ENCODE data around the gene IMP4.
"Not testable (repeated sequence)": the region's sequence is repeated elsewhere in the genome, so short reads cannot be mapped to it uniquely, and the experiment has no call there.

Gene IMP4, protein sequence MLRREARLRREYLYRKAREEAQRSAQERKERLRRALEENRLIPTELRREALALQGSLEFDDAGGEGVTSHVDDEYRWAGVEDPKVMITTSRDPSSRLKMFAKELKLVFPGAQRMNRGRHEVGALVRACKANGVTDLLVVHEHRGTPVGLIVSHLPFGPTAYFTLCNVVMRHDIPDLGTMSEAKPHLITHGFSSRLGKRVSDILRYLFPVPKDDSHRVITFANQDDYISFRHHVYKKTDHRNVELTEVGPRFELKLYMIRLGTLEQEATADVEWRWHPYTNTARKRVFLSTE

GRCh38 chr2:130342533-130343275 is at the start of gene IMP4:
TSS of gene IMP4 (plus strand) at chr2:130342897. CDS start at chr2:130342933, 36 bp downstream.
- DNase-seq (ENCODE audit: low spot score) = peak; percentile 100

DNA sequence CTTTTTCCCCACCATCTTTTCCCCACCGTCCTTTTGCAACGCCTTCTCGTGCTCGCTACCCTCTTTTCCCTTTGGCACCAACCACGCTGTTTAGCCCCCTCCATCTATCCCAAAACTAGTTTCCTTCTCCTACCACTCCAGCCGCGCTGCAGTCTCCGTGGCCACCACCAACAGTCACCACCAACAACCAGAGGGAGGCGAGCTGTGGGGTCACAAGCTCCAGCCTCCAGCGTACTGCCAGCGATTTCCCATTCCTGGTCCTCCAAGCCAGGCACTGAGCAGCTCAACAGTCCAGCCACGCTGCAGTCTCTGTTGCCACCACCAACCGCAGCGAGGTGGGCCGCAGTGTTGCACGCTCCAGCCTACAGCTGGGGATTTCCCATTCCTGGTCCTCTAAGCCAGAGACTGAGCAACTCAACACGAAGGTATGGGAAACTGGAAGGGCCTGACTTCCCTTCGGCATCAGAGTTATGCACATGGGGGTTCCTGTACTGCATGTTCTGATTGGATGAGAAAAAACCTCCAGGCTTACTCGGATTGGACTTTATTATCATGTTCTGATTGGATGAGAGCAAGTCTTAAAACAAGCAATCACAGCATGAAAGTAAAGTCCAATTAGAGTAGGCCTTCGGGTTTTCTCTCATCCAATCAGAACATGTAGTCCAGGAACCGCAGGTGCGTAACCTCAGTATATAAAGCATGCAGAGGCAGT is 42.3 kb upstream of the IMP4 start:
- DNase-seq (ENCODE audit: low spot score) = no peak

DNA sequence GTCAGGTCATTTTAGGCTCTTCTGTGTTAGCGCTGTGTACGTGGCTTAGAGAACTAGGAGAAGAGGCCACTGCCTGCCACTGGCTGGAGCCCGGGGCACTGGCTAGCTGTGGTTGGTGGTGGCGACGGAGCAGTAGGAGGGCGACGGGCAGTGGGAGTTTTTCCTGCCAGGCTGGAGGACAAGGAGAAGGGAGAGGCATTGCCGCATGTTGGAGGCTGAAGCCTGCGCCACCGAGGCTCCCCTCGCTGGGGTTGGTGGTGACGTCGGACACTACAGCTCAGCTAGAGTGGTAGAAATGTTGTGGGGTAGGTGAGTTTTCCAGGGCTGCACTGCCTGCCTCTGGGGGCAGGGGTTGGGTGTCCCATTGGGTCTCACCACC is 41.7 kb upstream of the IMP4 start:
- no peak for DNase-seq (ENCODE audit: low spot score)

DNA sequence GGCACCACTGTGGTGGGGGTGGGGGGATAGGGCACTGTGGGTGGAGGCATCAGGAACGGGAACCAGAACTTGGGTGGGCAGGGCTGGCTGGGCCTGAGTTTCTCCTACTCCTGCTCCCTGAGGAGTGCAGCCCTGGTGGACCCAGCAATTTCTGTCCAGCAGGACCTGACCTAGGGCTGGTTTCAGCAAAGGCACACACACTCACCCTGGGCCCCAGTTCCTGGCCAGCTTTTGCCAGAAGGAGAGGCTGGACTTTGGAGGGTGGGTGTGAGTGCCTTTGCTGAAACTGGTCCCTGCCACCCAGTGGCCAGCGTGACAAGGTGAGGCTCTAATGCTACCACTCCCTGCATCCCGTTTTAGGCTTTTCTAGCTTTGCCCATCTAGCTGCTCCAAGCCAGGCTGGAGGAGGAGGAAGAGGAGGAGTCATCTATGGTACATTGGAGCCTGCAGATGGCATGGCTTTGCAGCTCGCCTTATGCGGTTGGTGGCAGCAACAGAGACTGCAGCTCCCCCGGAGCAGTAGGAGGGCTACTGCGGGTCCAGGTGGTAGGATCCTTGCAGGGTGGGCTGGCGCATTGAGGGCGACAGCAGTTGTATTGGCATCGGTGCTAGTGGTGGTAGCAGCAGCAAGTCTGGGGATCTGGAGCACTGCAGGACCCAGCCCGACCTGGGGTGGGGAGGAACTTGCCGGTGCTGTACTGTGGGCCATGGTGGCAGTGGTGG is 40.4 kb upstream of the IMP4 start:
- DNase-seq (ENCODE audit: low spot score) = no peak

GRCh38 chr2:130303169-130303568 is 39.5 kb upstream of the IMP4 start:
- DNase-seq (ENCODE audit: low spot score) = no peak

DNA sequence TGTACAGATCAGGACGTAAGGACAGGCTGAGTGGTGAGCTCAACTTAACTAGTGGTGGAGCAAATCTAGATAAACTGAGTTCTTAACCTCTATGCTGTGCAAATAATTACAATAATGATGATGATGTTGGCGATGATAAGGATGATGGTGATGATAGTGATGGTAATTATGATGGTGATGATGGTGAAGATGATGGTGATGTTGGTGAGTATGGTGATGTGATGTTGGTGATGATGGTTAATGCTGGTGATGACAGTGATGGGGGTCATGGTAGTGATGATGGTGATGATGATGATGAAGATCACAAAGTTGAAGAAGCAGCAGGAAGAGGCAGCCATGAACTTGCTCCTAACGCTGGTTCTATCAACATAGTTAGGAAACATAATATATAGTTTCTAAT is 38.0 kb upstream of the IMP4 start:
- DNase-seq (ENCODE audit: low spot score) = no peak

- DNase-seq (ENCODE audit: low spot score) = no peak
Observed at GRCh38 chr2:130307850-130308249, 34.8 kb upstream of the IMP4 start.

DNA sequence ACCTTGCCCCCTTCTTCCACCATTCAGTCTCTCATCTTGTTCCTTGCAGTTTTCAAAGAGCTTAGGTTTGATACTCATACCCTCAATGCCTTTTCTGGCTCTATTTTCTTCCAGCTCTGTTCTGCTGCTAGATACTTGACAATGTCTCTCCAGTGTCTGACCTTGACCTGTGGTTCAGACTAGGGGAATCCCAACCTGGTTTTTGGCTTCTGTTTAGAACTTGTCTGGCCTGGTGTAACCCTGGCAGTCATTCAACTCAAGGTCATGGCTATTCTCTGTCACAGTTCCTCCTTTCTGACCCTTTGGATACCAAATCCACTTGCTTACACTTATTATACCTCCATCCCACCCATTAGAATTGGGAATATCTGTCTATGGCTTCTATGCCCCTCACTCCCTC is 31.8 kb upstream of the IMP4 start:
- DNase-seq (ENCODE audit: low spot score) = no peak

DNA sequence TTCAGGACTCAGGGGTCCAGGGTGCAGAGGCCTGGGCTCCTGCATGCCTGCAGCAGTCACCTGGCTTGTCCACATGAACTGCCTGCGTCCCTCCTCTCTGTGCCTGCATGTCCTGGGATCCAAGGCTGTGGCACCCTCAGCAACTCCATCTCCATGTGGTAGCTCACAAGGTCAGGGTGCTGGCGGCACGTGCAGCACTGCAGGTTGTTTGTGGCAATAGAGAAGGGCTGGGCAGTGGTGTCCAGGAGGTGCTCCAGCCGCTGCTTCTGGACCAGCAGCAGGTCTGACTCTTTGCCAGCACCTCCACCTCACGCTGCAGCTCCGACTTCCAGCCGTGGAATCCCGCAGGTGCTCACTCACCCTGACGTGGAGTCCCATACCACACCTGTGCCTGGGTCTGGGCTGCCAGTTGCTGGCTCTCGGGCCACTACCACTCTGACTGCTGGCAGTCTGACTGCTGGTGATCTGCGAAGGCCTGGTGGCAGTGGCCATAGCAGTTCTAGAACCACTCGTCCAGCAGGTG is 28.8 kb upstream of the IMP4 start:
- no peak for DNase-seq (ENCODE audit: low spot score)

- DNase-seq (ENCODE audit: low spot score) = no peak
Observed at GRCh38 chr2:130314377-130314776, 28.3 kb upstream of the IMP4 start.

DNA sequence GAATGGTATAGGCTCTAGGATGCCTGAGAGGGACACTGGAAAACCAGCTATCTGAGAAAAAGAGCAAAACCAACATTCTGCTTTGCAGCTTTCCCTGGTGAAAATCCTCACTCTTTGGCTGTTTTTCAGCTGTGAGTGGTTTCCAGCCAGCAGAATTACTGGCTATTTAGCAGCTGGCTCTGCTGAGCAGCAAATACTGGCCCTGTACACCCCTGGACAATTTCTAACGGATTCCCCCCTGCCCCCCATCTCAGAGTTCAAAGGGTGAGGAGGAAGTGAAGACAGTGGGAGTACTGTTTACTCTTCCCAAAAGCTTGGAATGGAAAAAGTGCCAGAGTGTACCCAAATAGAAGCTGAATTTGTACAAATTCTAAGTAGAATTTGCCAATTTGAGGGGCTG is 26.1 kb upstream of the IMP4 start:
- no peak for DNase-seq (ENCODE audit: low spot score)

DNA sequence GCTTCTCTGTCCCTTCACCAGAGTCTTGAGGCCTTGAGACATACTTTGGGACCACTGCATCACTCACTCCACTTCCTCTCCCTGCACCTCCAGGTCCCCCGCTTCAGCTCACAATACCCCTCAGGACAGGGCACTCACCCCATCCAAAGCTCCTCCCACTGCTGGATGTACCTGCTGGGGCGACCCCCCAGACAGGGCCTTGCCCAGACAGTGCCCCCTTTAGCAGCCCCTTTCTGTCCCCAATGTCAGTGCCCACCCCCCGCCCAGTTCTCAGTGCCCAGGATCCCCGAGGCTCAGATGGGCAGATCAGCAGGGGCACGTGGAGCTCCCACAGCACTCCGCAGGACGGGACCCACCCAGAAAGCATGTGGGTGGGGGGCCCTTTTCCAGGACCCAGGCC is 23.8 kb upstream of the IMP4 start:
- DNase-seq (ENCODE audit: low spot score) = no peak

DNA sequence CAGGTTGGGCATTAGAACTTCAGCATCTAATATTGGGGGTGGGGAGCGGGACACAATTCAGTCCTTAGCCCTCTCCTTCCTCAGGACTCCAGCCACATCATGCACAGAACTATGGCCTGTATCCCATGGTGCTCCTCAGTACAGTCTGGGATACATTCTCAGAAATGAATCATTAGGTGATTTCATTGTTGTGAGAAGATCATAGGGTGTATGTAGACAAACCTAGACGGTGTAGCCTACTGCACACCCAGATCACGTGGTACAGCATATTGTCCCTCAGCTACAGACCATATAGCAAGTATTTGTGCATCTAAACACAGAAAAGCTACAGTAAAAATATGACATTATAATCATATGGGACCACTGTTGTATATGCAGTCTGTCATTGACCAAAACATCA is 23.2 kb upstream of the IMP4 start:
- DNase-seq (ENCODE audit: low spot score) = no peak

DNA sequence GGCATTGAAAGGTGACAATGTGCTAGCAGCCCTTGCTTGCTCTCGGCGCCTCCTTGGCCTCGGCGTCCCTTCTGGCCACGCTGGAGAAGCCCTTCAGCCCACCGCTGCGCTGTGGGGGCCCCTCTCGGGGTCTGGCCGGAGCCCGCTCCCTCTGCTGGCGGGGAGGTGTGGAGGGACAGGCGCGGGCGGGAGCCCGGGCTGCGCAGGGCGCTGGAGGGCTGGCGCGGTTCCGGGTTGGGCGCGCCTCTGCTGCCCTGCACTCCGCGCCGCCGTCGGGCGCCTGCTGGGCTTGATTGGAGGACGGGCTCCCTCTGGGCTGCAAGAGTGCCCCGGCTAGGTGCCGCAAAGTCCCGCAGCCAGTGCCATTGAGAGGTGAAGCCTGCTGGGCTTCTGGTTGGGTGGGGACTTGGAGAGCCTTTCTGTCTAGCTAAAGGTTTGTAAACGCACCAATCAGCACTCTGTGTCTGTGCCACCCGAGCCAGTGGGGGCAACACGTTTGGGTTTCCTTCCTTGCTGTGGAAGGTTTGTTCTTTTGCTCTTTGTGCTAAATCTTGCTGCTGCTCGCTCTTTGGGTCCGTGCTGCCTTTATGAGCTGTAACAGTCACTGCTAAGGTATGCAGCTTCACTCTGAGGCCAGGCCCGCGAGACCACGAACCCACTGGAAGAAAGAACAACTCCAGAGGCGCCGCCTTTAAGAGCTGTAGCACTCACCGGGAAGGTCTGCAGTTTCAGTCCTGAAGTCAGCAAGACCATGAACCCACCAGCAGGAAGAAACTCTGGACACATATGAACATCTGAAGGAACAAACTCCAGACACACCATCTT is 14.8 kb upstream of the IMP4 start:
- DNase-seq (ENCODE audit: low spot score) = no peak

GRCh38 chr2:130328710-130329109 is 14.0 kb upstream of the IMP4 start:
- DNase-seq (ENCODE audit: low spot score) = no peak

DNA sequence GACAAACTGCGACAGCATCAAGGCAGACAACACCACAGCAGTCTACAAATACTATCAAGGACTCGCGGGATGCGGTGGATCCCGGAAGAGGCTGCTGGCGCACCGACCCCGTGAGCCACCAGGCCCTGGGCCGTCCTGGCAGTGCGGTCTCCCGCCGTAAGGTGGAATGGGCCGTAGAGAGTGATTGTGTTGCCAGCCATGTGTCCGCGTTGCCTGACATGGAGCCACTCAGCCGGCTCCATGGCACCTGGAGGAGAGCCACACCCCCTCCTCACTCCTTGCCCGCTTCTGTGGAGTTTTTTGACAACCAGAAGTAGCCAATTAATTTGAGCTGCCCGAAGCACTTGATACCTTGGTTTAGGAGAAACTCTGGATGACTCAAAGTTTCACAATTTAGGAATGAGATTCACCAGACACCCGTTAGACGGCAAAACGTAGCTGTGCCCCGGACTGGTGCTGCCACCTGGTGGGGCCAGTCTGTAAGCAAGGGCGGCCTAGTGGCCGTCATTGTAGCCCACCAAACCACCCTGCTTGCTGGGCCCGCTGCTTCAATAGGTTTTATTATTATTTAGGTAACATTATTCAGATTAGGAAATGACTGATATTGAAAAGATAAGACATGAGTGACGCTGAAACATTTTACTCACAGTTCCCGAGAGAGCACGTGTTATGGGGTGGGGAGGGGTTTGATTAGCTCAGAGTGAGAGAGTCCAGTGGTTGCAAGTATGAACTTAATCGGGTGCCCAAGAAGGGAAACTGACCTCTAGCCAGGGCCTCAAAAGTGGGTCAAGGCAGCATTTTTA is 10.2 kb upstream of the IMP4 start:
- DNase-seq (ENCODE audit: low spot score) = peak; percentile 23

DNA sequence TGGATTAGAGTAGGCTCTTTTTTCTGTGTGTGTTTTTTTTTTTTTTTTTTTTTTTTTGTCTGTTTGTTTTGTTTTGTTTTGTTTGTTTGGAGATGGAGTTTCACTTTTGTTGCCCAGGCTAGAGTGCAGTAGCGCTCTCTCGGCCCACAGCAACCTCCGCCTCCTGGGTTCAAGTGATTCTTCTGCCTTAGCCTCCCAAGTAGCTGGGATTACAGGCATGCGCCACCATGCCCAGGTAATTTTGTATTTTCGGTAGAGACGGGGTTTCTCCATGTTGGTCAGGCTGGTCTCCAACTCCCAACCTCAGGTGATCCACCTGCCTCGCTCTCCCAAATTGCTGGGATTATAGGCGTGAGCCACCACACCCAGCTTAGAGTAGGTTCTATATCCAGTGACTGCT is 9.4 kb upstream of the IMP4 start:
- not testable (repeated sequence) for DNase-seq (ENCODE audit: low spot score)

DNA sequence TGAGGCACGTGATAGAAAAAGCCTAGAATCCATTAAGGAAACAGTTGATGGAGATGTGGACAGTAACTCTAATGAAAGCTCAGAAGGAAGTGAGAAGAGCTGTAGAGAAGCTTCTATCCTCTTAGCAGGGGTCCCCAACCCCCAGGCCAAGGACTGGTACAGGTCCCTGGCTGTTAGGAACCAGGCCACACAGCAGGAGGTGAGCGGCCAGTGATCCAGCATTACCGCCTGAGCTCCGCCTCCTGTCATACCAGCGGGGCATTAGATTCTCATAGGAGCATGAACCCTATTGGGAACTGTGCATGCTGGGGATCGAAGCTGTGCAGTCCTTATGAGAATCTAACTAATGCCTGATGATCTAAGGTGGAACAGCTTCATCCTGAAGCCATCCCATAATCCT is 8.7 kb upstream of the IMP4 start:
- no peak for DNase-seq (ENCODE audit: low spot score)

GRCh38 chr2:130335226-130335625 is 7.5 kb upstream of the IMP4 start:
- DNase-seq (ENCODE audit: low spot score) = no peak

GRCh38 chr2:130336150-130336876 is 6.4 kb upstream of the IMP4 start:
- DNase-seq (ENCODE audit: low spot score) = no peak

Measured in putamen (tissue), 1 donor.